ENCODE results near the gene RNASE2. TPM values are rescaled to one million over a fixed set of nuclear protein-coding genes. Genes with fewer than 3 reads are reported as not detected.

RNASE2 gene
- total RNA-seq, 1 donor from 2014 or later = not detected

Other genes starting within 250 kb of the RNASE2 start
- not detected in 2 replicates for gene EDDM3A, start 209.6 kb upstream of the RNASE2 start, total RNA-seq
- gene EDDM3B, start 187.1 kb upstream of the RNASE2 start, total RNA-seq = not detected in 2 replicates
- 0.29 TPM in 1 of 2 replicates, not detected in the other for gene RNASE6, start 174.2 kb upstream of the RNASE2 start, total RNA-seq
- gene RNASE1, start 152.6 kb upstream of the RNASE2 start, total RNA-seq = 4.7 and 5.3 TPM in 2 replicates
- not detected in 2 replicates for gene RNASE3, start 64.1 kb upstream of the RNASE2 start, total RNA-seq
- 45.1 and 49.0 TPM in 2 replicates for gene METTL17, start 34.5 kb downstream of the RNASE2 start, total RNA-seq
- gene SLC39A2, start 43.8 kb downstream of the RNASE2 start, total RNA-seq = 0.30 TPM in 1 of 2 replicates, not detected in the other
- 11.8 and 12.6 TPM in 2 replicates for gene NDRG2, start 69.6 kb downstream of the RNASE2 start, total RNA-seq
- not detected in 2 replicates for gene TPPP2, start 74.7 kb downstream of the RNASE2 start, total RNA-seq
- gene RNASE13, start 79.3 kb downstream of the RNASE2 start, total RNA-seq = not detected in 2 replicates
- gene RNASE7, start 86.9 kb downstream of the RNASE2 start, total RNA-seq = 0.19 TPM in 1 of 2 replicates, not detected in the other
- not detected in 2 replicates for gene RNASE8, start 102.3 kb downstream of the RNASE2 start, total RNA-seq
- 99.9 and 129 TPM in 2 replicates for gene ARHGEF40, start 114.8 kb downstream of the RNASE2 start, total RNA-seq
- gene ZNF219, start 143.2 kb downstream of the RNASE2 start, total RNA-seq = 24.2 and 31.9 TPM in 2 replicates
- 1.4 and 2.2 TPM in 2 replicates for gene TMEM253, start 145.6 kb downstream of the RNASE2 start, total RNA-seq
- gene OR5AU1, start 200.6 kb downstream of the RNASE2 start, total RNA-seq = not detected in 2 replicates